Mononuclear cell (primary cell): Measurements from ENCODE around the gene TM9SF4. TPM values are rescaled to one million over a fixed set of nuclear protein-coding genes. Genes with fewer than 3 reads are reported as not detected.

Source experiments
- H3K27me3 ChIP-seq: 2 replicates; pipeline ENCODE4 v1.6.0; 2011; ENCODE audit warnings: low read length, control low read depth; ENCODE audit not compliant: insufficient read depth
- H3K4me1 ChIP-seq: 2 replicates; pipeline ENCODE4 v1.5.1; 2011; ENCODE audit warnings: mild to moderate bottlenecking, low read length, control low read depth; ENCODE audit not compliant: insufficient read depth
- H3K4me3 ChIP-seq: 2 replicates; pipeline ENCODE4 v1.5.1; 2011; ENCODE audit warnings: mild to moderate bottlenecking, low read length, moderate library complexity
- H3K9me3 ChIP-seq: 2 replicates; pipeline ENCODE4 v1.5.1; 2011; ENCODE audit warnings: low read depth, mild to moderate bottlenecking, control low read depth, low read length
- total RNA-seq: library from RNA; depleted of rRNA; stranded (reverse); fragments of >200 nt; gene quantifications from one replicate; pipeline ENCODE4 v1.2.3, GENCODE V29; 2012

The TM9SF4 gene
- total RNA-seq, 1 donor = 20.5 TPM

DNA sequence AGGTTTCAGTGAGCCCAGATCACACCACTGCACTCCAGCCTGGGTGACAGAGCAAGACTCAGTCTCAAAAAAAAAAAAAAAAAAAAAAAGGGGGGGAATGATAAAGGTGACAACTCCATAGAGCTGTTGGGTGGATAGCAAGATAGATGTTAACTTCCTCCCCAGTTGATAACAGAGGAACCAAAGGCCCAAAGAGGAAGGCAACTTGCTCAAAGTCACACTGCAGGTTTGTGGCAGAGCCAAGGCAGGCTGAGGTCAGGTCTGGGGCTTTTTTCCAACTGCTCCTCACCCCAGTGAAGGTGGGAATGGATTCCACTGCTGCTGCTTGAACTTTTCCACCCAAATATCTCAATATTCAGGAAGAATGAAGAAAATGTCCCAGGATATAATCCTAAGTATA, 30.7 kb upstream of the TM9SF4 start:
- peaks cover 49% of the 10 kb centered on the region for H3K4me1 ChIP-seq
- no peaks in the 10 kb centered on the region for H3K27me3 ChIP-seq
- no peaks in the 10 kb centered on the region for H3K9me3 ChIP-seq
- H3K4me3 ChIP-seq = no peak overlapping the region

DNA sequence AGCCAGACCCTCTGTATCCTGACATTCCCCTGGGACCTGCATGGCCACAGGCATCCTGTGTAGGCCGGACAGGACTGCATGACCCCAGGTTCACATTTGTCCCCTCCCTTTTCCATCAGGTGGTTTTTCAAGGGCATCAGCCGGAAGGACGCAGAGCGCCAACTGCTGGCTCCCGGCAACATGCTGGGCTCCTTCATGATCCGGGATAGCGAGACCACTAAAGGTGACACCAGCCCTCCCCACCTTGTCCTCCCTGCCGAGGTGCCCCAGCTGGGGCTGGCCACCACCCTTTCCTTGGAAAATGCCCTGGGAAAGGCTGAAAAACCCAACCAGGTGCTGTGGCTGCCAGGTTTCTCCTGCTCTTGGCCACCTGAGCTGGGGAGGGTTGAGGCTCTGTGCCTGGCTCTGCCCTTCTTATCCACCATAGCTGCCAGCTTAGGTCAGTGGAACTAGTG, 29.8 kb upstream of the TM9SF4 start:
- Histone ChIP-seq H3K4me1 (peaks cover 49% of the 10 kb centered on the region), H3K27me3 (no peaks in the 10 kb centered on the region), H3K9me3 (no peaks in the 10 kb centered on the region)

DNA sequence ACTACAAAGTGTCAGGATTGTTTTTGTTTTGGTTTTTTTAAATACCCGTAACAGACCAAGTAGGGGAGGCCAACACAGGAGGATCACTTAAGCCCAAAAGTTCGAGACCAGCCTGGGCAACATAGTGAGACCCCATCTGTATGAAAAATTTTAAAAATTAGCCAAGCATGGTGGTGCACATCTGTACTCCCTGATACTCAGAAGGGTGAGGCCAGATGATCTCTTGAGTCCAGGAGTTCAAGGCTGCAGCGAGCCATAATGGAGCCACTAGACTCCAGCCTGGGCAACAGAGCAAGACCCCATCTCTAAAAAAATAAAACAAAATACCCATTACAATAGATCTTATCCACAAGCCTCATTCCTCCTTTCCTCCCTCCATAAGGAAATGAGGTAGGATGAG, 28.7 kb upstream of the TM9SF4 start:
- Histone ChIP-seq H3K4me1 (peaks cover 45% of the 10 kb centered on the region), H3K9me3 (no peaks in the 10 kb centered on the region), H3K27me3 (no peaks in the 10 kb centered on the region), H3K4me3 (no peak overlapping the region)

More for the DNA sequence above, 29.8 kb upstream of the TM9SF4 start:
- H3K4me3 ChIP-seq = no peak overlapping the region

DNA sequence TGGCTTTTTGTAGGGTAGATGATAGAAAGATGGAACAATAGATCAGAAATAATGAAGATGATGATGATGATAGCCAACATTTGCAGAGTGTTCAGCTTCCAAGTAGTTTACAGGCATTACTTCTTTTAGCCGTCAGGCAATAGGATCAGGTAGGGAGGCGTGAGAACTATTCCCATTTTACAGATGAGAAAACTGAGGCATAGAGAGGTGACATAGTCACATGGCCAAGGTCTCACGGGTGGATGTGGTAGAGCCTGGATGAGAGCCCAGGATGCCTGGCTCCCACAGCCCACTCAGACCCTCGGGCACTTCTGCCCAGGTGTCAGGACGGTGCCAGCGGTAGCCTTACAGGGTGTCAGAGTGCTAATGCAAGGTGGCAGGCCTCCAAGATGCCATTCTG, 26.0 kb upstream of the TM9SF4 start:
- H3K4me1 ChIP-seq = peaks cover 19% of the 10 kb centered on the region
- H3K4me3 ChIP-seq = no peak overlapping the region
- H3K9me3 ChIP-seq = no peaks in the 10 kb centered on the region
- H3K27me3 ChIP-seq = no peaks in the 10 kb centered on the region

DNA sequence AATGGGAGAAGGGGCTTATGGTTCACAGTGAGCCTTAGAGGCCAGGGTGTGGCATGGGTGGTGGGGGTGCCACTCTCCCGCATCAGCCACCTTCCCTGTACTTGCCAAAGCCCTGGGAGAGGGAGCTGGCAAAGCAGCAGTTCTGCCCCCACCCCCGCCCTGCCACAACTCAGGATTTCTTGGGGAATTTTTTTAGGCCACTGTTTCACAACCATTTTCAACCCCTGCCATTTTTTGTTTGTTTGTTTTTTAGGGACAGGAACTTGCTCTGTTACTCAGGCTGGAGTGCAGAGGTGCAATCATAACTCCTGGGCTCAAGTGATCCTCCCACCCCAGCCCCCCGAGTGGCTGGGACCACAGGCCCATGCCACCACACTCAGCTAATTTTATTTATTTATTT, 22.4 kb upstream of the TM9SF4 start:
- no peaks in the 10 kb centered on the region for H3K27me3 ChIP-seq
- no peaks in the 10 kb centered on the region for H3K4me1 ChIP-seq
- H3K4me3 ChIP-seq = no peak overlapping the region
- H3K9me3 ChIP-seq = no peaks in the 10 kb centered on the region

DNA sequence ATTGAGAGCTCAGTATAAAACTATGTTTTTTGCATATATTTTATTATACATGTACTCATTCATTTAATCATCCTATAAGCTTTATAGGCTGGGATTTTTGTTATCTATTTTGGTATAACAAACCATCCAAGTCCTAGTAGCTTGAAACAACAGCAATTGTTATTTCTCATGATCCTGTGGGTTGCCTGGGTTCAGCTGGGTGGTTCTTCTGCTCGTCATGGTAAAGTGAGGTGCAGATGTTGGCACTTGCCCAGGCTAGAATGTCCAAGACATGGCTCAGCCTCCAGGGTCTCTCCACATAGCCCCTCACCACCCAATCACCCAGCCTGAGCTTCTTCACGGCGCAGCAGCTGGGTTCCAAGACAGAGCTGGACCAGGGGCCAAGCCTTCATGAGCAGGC, 20.8 kb upstream of the TM9SF4 start:
- no peaks in the 10 kb centered on the region for H3K9me3 ChIP-seq
- no peaks in the 10 kb centered on the region for H3K4me1 ChIP-seq

DNA sequence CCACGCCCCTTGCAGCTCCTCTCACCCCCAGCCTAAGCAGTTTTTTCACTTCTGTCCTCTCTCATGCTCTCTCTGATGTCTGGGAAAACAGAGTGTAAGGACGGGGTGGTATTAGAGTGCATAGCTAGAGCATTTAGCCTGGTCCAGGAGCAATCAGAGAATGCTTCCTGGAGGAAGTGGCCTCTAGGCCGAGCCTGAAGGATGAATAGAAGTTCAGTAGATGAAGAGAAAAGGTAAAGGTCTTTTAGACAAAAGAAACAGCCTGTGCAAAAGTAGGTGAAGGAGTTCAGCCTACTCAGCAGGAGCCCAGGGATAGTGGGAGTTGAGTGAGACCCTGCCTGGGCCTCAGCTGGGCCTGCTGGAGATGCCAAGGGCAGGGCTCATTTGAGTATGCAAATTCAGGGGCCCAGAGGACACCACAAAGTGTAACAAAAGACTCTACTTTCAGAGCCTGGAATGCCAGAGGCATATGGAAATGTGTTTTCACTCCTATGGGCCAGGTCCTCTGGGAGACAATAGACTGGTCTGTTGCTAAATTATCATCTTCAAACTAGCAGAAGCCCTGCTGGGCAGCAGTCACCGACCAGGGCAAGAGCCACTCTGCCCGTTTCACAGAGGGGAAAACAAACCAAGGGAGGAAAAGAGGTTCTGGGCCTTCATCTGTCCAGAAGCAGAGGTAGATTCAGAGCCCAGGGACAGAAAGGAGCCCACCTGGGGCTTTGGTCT, 19.7 kb upstream of the TM9SF4 start:
- no peak overlapping the region for H3K4me3 ChIP-seq
- H3K27me3 ChIP-seq = no peaks in the 10 kb centered on the region
- no peaks in the 10 kb centered on the region for H3K9me3 ChIP-seq
- no peaks in the 10 kb centered on the region for H3K4me1 ChIP-seq

More for the DNA sequence above, 20.8 kb upstream of the TM9SF4 start:
- no peaks in the 10 kb centered on the region for H3K27me3 ChIP-seq
- no peak overlapping the region for H3K4me3 ChIP-seq

DNA sequence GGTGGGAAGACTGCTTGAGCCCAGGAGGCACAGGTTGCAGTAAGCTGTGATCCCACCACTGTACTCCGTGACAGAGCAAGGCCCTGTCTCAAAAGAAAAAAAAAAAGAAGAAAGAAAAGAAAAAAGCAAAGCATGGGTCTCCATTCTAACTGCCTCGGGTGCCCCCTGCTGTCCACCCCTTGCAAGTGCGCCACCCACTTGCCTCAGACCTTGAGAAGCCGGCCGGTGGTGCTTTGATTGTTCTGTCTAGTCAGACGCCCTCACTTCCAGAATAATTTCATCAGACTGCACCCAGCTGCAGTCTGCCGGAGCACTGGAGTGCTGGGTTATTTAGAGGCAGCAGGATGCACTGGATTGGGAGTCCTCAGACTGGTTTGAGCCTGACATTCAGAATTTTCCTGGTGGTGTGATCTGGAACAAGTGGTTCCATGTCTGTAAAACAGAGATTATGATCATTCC, 17.6 kb upstream of the TM9SF4 start:
- Histone ChIP-seq H3K4me3 (no peak overlapping the region), H3K27me3 (no peaks in the 10 kb centered on the region), H3K4me1 (no peaks in the 10 kb centered on the region), H3K9me3 (no peaks in the 10 kb centered on the region)

DNA sequence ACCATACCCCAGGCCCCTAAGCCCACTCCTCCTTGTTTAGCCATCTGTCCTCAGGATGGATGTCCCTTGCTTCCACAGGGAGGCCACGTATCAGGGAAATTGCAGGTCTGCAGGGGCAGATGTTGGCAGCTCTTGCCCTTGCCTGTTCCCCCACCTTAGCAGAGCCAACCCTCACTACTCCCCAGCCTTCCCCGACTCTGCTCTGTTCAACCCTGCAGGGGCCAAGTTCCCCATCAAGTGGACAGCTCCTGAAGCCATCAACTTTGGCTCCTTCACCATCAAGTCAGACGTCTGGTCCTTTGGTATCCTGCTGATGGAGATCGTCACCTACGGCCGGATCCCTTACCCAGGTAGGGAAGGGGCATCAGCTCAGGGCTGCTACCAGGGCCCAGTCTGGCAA, 10.7 kb upstream of the TM9SF4 start:
- no peaks in the 10 kb centered on the region for H3K9me3 ChIP-seq
- H3K4me1 ChIP-seq = no peaks in the 10 kb centered on the region
- H3K27me3 ChIP-seq = no peaks in the 10 kb centered on the region
- no peak overlapping the region for H3K4me3 ChIP-seq

DNA sequence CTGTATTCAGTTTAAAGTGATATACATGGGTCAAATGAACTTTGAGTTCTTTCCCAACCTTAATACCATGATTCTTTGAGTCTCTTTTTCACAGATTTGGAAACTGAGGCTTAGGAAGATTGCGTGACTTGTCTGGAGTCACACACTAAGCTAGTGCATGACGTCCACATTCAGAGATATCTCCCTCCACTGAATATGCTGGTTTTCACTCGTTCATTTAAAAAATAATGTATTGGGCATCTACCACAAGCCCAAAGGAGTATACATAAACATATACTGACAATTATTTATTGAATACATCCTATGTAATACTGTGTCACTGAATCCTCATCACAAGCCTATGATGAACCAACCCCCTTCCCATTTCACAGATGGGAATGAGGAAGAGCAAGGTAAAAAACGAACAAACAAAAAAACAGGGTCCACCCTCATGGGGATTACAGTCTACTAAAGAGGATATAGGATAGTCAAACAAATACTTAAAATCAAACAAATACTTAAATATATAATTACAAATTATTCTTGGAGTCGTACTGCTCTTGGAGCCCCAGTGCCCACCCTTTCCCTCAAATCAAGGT, 611 bp upstream of the TM9SF4 start:
- H3K9me3 ChIP-seq = no peaks in the 10 kb centered on the region
- peaks cover 40% of the 10 kb centered on the region for H3K4me1 ChIP-seq
- peak overlapping the region; percentile 82 for H3K4me3 ChIP-seq
- H3K27me3 ChIP-seq = no peaks in the 10 kb centered on the region

DNA sequence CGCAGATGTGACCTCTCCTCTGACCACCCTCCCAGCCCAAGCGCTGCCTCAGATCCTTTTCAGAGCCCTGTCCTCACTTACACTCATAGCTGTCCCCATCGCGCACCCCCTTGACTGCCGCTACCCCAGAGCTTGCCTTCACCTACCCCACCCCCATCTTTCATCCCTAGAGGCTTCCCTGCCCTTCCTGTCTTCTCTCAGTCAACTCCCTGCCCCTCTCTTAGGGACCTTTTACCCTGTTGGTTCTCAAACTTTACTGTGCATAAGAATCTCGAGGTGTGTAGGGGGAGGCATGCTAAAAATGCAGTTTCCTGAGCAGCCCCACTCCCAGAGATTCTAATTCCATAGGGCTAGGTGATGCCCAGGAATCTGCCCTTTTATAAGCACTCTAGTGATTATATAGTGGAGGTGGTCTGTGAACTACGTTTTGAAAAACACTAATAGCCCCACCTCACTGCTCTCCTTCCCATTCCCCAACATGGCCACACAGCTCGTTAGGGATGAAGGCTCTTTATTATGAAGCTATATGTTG, 725 bp downstream of the TM9SF4 start:
- Histone ChIP-seq H3K4me3 (peak overlapping the region; percentile 82), H3K9me3 (no peaks in the 10 kb centered on the region), H3K27me3 (no peaks in the 10 kb centered on the region), H3K4me1 (peaks cover 53% of the 10 kb centered on the region)

DNA sequence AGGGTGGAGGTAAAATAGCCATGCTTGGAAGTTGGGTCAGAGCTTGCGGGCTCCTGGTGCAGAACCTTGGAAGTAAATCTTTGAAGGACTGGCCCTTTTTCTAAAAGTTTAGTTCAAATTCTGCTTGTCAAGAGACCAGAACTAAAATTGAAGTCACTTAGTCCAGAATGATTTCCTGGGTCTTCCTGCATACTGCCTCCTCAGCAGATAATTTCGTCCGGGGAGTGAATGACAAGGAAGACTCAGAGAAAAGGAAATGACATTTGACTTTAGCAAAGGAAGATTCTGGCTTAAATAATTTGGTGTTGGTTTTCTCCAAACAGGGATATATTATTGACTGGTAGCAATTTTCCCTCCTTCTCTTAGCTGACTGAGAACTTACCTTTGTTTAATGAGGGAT, 1.2 kb downstream of the TM9SF4 start:
- H3K27me3 ChIP-seq = no peaks in the 10 kb centered on the region
- peak overlapping the region; percentile 82 for H3K4me3 ChIP-seq
- peaks cover 58% of the 10 kb centered on the region for H3K4me1 ChIP-seq
- H3K9me3 ChIP-seq = no peaks in the 10 kb centered on the region

DNA sequence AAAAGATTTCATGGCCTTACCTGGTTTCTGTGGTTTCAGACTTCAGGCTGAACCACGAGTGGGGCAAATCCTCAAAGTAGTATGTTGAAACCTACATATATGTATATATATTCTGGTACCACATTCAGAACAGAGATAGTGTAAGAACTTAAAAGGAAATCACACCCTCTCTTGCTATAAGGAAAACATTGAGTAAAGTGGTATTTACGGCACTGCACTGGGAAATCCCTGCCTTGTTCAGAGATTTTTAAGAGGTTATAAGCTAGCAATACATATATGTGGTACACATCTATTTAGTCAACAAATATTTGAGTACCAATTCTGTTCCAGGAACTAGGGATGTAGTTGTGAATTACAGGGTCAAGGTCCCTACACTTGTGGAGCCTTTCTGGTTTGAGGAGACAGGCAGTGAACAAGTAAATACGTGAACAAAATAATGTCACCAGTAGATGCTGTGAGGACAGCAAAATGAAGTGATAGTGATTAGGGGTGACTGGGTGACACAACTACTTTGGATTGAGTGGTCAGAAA, 1.7 kb downstream of the TM9SF4 start:
- peaks cover 63% of the 10 kb centered on the region for H3K4me1 ChIP-seq
- H3K9me3 ChIP-seq = no peaks in the 10 kb centered on the region
- H3K27me3 ChIP-seq = no peaks in the 10 kb centered on the region
- no peak overlapping the region for H3K4me3 ChIP-seq

DNA sequence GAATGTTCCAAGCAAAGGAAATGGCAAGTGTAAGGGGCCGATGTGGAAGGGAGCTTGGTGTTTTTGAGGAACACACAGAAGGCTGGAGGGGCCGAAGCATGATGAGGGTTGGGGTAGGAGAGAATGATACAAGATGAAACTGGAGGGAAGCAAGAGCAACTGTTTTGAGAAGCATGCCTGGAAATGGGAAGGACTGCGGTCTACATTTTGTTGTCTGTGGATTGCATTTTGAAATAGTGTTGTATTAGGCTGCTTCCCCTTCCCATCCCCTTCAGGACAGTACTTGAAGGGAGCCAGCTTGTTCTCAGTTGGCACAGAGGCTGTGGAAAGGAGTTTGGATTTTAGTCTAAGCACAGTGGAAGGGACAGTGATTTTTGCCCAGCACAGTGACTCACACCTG, 2.2 kb downstream of the TM9SF4 start:
- Histone ChIP-seq H3K4me1 (peaks cover 68% of the 10 kb centered on the region), H3K4me3 (no peak overlapping the region), H3K27me3 (no peaks in the 10 kb centered on the region), H3K9me3 (no peaks in the 10 kb centered on the region)

DNA sequence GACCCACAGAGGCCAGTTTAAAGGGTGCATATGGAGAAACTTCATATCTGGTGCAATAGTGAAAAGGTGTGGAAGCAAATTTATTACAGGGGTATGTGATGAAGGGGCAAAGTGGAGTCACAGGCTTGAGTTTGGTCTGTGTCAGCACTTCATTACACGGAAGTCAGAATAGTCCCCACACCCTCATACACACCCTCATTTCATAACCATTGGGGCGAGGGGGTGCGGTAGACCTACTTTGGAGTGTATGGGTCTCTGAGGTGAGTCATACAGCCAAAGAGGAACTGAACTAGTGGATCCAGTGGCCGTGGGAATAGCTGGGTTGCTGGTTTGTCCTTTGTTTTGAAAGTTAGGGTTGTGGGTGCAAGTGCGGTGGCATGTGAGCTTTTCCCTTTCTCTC, 3.3 kb downstream of the TM9SF4 start:
- Histone ChIP-seq H3K4me3 (no peak overlapping the region), H3K4me1 (peaks cover 79% of the 10 kb centered on the region)

More for the DNA sequence above, 3.3 kb downstream of the TM9SF4 start:
- Histone ChIP-seq H3K9me3 (no peaks in the 10 kb centered on the region), H3K27me3 (no peaks in the 10 kb centered on the region)
